Right atrium auricular region (tissue), 2 donors: ENCODE results near the gene CTDSPL. TPM values are rescaled to one million over a fixed set of nuclear protein-coding genes. Genes with fewer than 3 reads are reported as not detected.

ENCODE experiments used
- DNase-seq: peaks from one replicate; pipeline ENCODE4 v3.0.0-alpha.2; 2019; ENCODE audit warnings: low spot score
- H3K27ac ChIP-seq, 2 donors: fragments of 200-600 bp; sonication (generic); 1 replicate in 1 of 2; 2 replicates in 1 of 2; pipeline ENCODE4 v1.5.1; 2016 to 2019
- H3K27me3 ChIP-seq, 2 donors: fragments of 200-600 bp; sonication (generic); one replicate each; pipeline versions ENCODE4 v1.5.1 to v1.6.0; 2017 to 2019
- H3K36me3 ChIP-seq: fragments of 200-600 bp; sonication (generic); one replicate; pipeline ENCODE4 v1.5.1; 2016
- H3K4me1 ChIP-seq, 2 donors: fragments of 200-600 bp; sonication (generic); one replicate each; pipeline versions ENCODE4 v1.5.1 to v1.6.0; 2017 to 2019
- H3K4me3 ChIP-seq, 2 donors: fragments of 200-600 bp; sonication (generic); 1 replicate in 1 of 2; 2 replicates in 1 of 2; pipeline ENCODE4 v1.5.1; 2017 to 2019; ENCODE audit warnings: mild to moderate bottlenecking in 1 of 2, moderate library complexity in 1 of 2
- H3K9me3 ChIP-seq, 2 donors: fragments of 200-600 bp; sonication (generic); one replicate each; pipeline ENCODE4 v1.5.1; 2019
- total RNA-seq, 2 donors: library from RNA; depleted of rRNA; stranded (reverse); fragments of >200 nt; gene quantifications; one replicate each; pipeline ENCODE4 v1.1.0, GENCODE V29; 2016
- TF ChIP-seq, protein P1 (sequence below), 2 donors: fragments of 200-600 bp; sonication (generic); IDR thresholded peaks; one replicate each; pipeline ENCODE4 v1.5.1; 2019; ENCODE audit warnings: antibody characterized with exemption in 2 of 2

The CTDSPL gene
- total RNA-seq, 2 donors from 2014 or later: 35.1 to 58.4 TPM

DNA sequence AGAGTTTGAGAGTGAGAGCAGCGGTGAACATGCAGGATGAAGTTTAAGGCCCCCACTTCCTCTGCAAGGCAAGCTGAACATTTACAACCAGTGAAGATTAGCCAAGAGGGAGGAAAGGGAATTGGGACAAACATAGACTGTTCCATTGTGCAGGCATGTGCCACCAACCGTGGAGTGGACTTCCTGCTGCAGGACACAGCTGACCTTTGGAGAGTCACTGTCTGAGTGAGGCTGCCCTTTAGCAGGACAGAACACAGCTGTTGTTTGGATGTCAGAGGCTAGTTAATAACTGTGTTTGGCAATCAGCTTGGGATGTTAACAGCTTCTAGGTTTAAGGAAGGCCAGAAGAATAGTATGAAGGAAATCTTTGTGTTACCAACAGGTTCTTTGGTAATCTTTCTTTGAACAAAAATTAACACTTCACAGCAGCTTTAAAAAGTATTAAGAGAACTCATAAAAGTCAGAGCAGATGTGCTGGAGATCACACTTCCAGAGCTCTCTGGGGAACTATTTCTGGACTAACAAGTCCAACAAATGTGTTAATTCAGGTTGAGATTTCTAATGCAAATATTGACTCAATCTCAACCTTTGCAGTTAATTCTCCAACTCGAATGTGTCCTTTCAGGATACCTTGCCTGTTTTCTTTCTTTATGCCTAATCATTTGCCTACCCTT lies 31.4 kb downstream of the CTDSPL start:
- no peaks in the 10 kb centered on the region for H3K9me3 ChIP-seq
- TF ChIP-seq, protein P1, sequence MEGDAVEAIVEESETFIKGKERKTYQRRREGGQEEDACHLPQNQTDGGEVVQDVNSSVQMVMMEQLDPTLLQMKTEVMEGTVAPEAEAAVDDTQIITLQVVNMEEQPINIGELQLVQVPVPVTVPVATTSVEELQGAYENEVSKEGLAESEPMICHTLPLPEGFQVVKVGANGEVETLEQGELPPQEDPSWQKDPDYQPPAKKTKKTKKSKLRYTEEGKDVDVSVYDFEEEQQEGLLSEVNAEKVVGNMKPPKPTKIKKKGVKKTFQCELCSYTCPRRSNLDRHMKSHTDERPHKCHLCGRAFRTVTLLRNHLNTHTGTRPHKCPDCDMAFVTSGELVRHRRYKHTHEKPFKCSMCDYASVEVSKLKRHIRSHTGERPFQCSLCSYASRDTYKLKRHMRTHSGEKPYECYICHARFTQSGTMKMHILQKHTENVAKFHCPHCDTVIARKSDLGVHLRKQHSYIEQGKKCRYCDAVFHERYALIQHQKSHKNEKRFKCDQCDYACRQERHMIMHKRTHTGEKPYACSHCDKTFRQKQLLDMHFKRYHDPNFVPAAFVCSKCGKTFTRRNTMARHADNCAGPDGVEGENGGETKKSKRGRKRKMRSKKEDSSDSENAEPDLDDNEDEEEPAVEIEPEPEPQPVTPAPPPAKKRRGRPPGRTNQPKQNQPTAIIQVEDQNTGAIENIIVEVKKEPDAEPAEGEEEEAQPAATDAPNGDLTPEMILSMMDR (IDR thresholded peaks at IDR 0.05): no peak
- H3K27ac ChIP-seq: peak overlapping the region; percentile 66 to 73
- no peaks in the 10 kb centered on the region for H3K27me3 ChIP-seq
- H3K4me1 ChIP-seq: peaks cover 0 to 68% of the 10 kb centered on the region in 2 donors
- H3K36me3 ChIP-seq: no peaks in the 10 kb centered on the region
- peak; percentile 81 for DNase-seq
- H3K4me3 ChIP-seq: no peak overlapping the region

- H3K36me3 ChIP-seq: no peaks in the 10 kb centered on the region
- H3K27ac ChIP-seq: peak overlapping the region in 1 of 2 donors; percentile 61
- TF ChIP-seq, protein P1 (IDR thresholded peaks at IDR 0.05): no peak
- no peaks in the 10 kb centered on the region for H3K27me3 ChIP-seq
- DNase-seq: no peak
- no peaks in the 10 kb centered on the region for H3K9me3 ChIP-seq
- peaks cover 0 to 65% of the 10 kb centered on the region in 2 donors for H3K4me1 ChIP-seq
- no peak overlapping the region for H3K4me3 ChIP-seq
These were observed 35.1 kb downstream of the CTDSPL start for GRCh38 chr3:37896827-37897226.

- H3K27me3 ChIP-seq: no peaks in the 10 kb centered on the region
- H3K27ac ChIP-seq: peak overlapping the region; percentile 48 to 61
- no peak overlapping the region for H3K4me3 ChIP-seq
- peaks cover 0 to 64% of the 10 kb centered on the region in 2 donors for H3K4me1 ChIP-seq
- no peaks in the 10 kb centered on the region for H3K36me3 ChIP-seq
- DNase-seq: no peak
- no peaks in the 10 kb centered on the region for H3K9me3 ChIP-seq
- TF ChIP-seq, protein P1 (IDR thresholded peaks at IDR 0.05): no peak
These were observed 36.1 kb downstream of the CTDSPL start for GRCh38 chr3:37897763-37898162.

GRCh38 chr3:37898424-37898823 lies 36.7 kb downstream of the CTDSPL start:
- peak overlapping the region in 1 of 2 donors; percentile 61 for H3K27ac ChIP-seq
- no peak overlapping the region for H3K4me3 ChIP-seq
- H3K36me3 ChIP-seq: no peaks in the 10 kb centered on the region
- TF ChIP-seq, protein P1 (IDR thresholded peaks at IDR 0.05): no peak
- peaks cover 0 to 62% of the 10 kb centered on the region in 2 donors for H3K4me1 ChIP-seq
- DNase-seq: no peak
- H3K27me3 ChIP-seq: no peaks in the 10 kb centered on the region
- H3K9me3 ChIP-seq: no peaks in the 10 kb centered on the region

- no peaks in the 10 kb centered on the region for H3K36me3 ChIP-seq
- no peaks in the 10 kb centered on the region for H3K9me3 ChIP-seq
- no peak overlapping the region for H3K27ac ChIP-seq
- DNase-seq: no peak
- H3K27me3 ChIP-seq: no peaks in the 10 kb centered on the region
- no peak overlapping the region for H3K4me3 ChIP-seq
- TF ChIP-seq, protein P1 (IDR thresholded peaks at IDR 0.05): no peak
- peaks cover 0 to 62% of the 10 kb centered on the region in 2 donors for H3K4me1 ChIP-seq
These were observed 37.5 kb downstream of the CTDSPL start for GRCh38 chr3:37899101-37899707.
